Ishikawa (cell line): ENCODE measurements around the gene NMB.

Source experiments
- CEBPB ChIP-seq: IDR thresholded peaks from 2 replicates; pipeline ENCODE4 v1.6.1; 2012
- CREB1 ChIP-seq: IDR thresholded peaks from 2 replicates; pipeline ENCODE4 v1.6.1; 2012; ENCODE audit warnings: low read depth
- EGR1 ChIP-seq: IDR thresholded peaks from 2 replicates; pipeline ENCODE4 v1.6.1; 2012
- EP300 ChIP-seq: IDR thresholded peaks from 2 replicates; pipeline ENCODE4 v1.6.1; 2012; ENCODE audit warnings: borderline replicate concordance
- NFIC ChIP-seq: IDR thresholded peaks from 2 replicates; pipeline ENCODE4 v1.6.1; 2012
- RAD21 ChIP-seq: IDR thresholded peaks from 2 replicates; pipeline ENCODE4 v1.6.1; 2012; ENCODE audit warnings: low read depth
- TAF1 ChIP-seq: IDR thresholded peaks from 2 replicates; pipeline ENCODE4 v1.6.1; 2012; ENCODE audit warnings: low read depth, mild to moderate bottlenecking
- USF1 ChIP-seq: IDR thresholded peaks from 2 replicates; pipeline ENCODE4 v1.6.1; 2012
- ZBTB7A ChIP-seq: IDR thresholded peaks from 2 replicates; pipeline ENCODE4 v1.6.1; 2012; ENCODE audit warnings: low read depth
- TF ChIP-seq, protein P1 (sequence below): IDR thresholded peaks from 2 replicates; pipeline ENCODE4 v1.6.1; 2012

- TF ChIP-seq ZBTB7A (no peak), CEBPB (no peak), TAF1 (no peak), EGR1 (no peak), NFIC (no peak), CREB1 (no peak), USF1 (no peak), RAD21 (no peak), EP300 (no peak)
- TF ChIP-seq, protein P1, sequence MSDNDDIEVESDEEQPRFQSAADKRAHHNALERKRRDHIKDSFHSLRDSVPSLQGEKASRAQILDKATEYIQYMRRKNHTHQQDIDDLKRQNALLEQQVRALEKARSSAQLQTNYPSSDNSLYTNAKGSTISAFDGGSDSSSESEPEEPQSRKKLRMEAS, result no peak
Measured at GRCh38 chr15:84634228-84634837, 23.7 kb downstream of the NMB start.
